A549 (cell line): Measurements from ENCODE around the gene LRRC4C.

ENCODE experiments used
- CBX2 ChIP-seq: fragments of 200-600 bp; sonication (generic); IDR thresholded peaks from 2 replicates; pipeline ENCODE4 v1.6.1; 2016; ENCODE audit warnings: low read depth, mild to moderate bottlenecking, borderline replicate concordance
- EHMT2 ChIP-seq: fragments of 200-600 bp; sonication (generic); IDR thresholded peaks from 2 replicates; pipeline ENCODE4 v1.6.1; 2016; ENCODE audit warnings: antibody characterized with exemption, low read depth, mild to moderate bottlenecking, moderate library complexity
- ELK1 ChIP-seq: fragments of 150-350 bp; IDR thresholded peaks from 2 replicates; pipeline ENCODE4 v1.6.1; 2014; ENCODE audit warnings: low read depth, mild to moderate bottlenecking, low read length
- FOSL2 ChIP-seq, 2 experiments: fragments of 450-650 bp in 1 of 2; fragments of >200 bp in 1 of 2; sonication (Bioruptor Twin) in 1 of 2; formaldehyde crosslinking; IDR thresholded peaks; 2 replicates each; pipeline versions ENCODE4 v1.5.0 to v1.6.1; 2016 to 2020; ENCODE audit warnings: mild to moderate bottlenecking in 1 of 2, moderate library complexity in 1 of 2
- RAD21 ChIP-seq, 2 experiments: fragments of >200 bp in 1 of 2; sonication (Bioruptor Twin) in 1 of 2; formaldehyde crosslinking in 1 of 2; IDR thresholded peaks in 1 of 2; conservative IDR thresholded peaks in 1 of 2; 2 replicates in 1 of 2; 3 replicates in 1 of 2; pipeline ENCODE4 v1.6.1; 2012 to 2018; ENCODE audit warnings: inconsistent platforms in 1 of 2
- RFX5 ChIP-seq: fragments of 450-650 bp; IDR thresholded peaks from 2 replicates; pipeline ENCODE4 v1.7.1; 2014; ENCODE audit warnings: antibody characterized with exemption, mild to moderate bottlenecking, moderate library complexity

- TF ChIP-seq FOSL2 (IDR thresholded peaks at IDR 0.05), result no peak
- TF ChIP-seq FOSL2 (CRISPR knock-in tag; IDR thresholded peaks at IDR 0.05), result no peak
- no peak for TF ChIP-seq ELK1
- TF ChIP-seq EHMT2, result no peak
- no peak for TF ChIP-seq RAD21 (conservative IDR thresholded peaks at IDR 0.05 in 1 of 2, IDR thresholded peaks at IDR 0.05 in 1 of 2)
- no peak for TF ChIP-seq CBX2
- no peak for TF ChIP-seq RFX5
Measured at GRCh38 chr11:41457216-41458014, 2.0 kb downstream of the LRRC4C start.
